HuH-7.5 (cell line): ENCODE data around the gene EFCC1.
A peak's percentile ranks its signal among the peaks of the same experiment; 100 is the strongest.

Experiments
- DNase-seq: peaks from one replicate; pipeline ENCODE4 v3.0.0; 2011; ENCODE audit warnings: low spot score

Gene EFCC1

DNA sequence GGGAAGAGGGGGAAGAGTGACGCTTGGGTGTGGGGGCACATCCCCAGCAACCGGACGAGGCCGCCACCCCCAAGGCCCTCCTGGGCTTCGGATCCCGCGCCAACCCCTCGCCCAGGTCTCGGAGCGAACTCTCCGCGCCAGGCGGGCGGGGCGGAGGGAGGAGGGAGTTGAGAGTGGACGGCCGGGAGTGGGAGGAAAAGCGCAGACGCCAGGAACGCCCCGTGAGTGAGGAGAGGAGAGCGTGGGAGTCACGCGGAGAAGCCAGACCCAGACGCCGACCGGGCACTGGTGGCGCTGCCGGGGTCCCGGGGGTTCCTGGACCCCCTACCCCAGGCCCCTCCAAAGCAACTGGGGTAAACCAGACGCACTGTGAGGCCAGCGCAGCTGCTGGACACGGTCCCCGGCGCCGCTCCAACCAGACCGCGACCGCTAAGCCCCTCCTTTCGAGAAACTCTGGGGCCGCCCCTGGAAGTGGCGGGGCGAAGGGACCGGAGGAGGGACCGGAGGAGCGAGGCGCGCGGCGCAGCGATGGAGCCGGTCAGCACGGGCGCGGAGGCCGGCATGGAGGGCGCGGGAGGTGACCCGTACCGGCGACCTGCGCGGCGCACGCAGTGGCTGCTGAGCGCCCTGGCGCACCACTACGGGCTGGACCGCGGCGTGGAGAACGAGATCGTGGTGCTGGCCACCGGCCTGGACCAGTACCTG, at the start of gene EFCC1:
TSS of gene EFCC1 (plus strand) at position 204 of the 705 bp plus-strand sequence. CDS start at position 529, 325 bp downstream.
- no peak for DNase-seq

- no peak for DNase-seq
These were observed 44.7 kb upstream of the EFCC1 start for GRCh38 chr3:128956440-128956839.

DNA sequence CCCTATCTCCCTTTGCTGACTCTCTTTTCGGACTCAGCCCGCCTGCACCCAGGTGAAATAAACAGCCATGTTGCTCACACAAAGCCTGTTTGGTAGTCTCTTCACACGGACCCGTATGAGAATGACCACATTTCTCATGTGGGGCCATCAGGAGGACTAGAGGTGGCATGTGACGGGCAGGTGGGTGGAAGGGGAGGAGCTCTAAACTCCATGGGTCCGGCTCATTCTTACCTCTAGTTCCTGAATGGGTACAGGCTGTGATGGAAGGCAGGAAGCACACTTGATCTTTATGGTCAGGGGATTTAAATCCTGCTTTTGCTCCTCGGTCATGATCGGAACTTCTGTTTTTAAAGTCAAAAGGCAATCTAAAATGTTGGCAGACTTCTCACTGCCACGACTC, 35.8 kb upstream of the EFCC1 start:
- DNase-seq, result no peak

DNA sequence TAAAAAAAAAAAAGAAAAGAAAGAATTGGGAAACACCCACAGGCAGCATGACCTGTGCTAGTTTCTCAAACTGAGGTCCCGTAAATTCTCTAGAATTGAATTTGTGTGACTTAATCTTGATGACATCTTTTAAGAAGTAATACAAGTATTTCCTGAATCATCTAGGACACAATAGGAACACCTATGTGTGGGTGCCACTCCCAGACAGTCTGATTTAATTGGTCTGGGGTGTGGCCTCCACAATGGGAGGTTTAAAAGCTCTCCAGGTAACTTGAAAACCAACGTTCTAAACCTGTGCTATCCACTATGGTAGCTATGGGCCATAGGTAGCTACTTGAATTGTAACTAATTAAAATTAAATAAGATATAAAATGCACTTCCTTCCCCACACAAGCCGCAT, 35.3 kb upstream of the EFCC1 start:
- DNase-seq, result no peak

DNA sequence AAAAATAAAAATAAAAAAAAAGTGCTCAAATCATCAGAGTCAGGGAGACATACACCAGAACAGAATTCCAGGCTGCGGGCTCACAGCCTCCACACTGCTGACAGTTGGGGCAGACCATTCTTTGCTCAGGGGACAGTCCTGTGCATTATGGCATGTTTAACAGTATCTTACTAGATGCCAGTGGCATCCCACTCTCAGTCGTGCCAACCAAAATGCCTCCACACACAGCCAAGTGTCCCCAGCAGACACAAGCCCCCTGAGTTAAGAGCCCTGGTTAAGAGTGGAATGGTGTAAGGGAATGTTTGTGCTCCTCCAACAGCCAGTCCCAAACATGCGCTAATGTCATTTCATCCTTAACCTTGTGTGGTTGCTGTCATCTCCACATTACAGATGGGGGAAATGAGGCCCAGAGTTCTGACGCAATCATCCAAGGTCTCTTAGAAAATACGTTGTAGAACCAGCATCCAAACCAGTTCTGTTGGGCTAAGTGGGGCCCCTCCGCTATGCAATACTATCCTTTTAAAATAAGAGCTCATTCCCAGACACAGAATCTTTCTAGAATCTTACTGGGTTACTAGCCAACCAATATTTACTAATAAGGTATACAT, 33.3 kb upstream of the EFCC1 start:
- DNase-seq, result no peak

DNA sequence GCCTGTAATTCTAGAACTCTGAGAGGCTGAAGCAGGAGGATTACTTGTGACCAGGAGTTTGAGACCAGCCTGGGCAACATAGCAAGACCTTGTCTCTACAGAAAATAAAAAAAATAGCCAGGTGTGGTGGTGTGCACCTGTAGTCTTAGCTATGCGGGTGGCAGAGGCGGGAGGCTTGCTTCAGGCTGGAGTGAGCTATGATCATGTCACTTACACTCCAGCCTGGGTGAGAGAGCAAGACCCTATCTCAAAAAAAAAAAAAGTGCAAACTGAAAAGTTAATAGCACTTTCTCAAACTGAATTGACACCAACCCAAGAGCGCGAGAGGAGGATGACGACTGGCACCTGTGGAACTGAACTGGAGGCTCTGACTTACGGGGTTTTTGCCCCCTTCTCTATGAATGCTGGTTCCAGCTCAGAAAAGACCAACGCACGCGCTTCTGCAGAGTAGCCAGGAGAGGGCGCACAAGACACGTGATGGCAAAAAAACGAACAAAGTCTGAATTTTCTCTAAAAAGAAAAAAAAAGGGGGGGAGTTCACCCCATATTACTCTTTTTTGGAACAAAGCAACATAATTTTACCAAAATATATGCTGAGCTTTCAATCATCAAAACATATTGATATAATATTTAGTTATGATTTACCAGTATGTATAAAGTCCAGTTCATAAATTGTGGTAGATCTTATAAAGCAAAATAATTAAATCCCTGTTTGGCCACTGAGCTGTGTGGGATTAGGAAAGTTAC, 30.9 kb upstream of the EFCC1 start:
- DNase-seq, result peak; percentile 48

- DNase-seq, result no peak
These were observed 30.4 kb upstream of the EFCC1 start for GRCh38 chr3:128970740-128971047.

DNA sequence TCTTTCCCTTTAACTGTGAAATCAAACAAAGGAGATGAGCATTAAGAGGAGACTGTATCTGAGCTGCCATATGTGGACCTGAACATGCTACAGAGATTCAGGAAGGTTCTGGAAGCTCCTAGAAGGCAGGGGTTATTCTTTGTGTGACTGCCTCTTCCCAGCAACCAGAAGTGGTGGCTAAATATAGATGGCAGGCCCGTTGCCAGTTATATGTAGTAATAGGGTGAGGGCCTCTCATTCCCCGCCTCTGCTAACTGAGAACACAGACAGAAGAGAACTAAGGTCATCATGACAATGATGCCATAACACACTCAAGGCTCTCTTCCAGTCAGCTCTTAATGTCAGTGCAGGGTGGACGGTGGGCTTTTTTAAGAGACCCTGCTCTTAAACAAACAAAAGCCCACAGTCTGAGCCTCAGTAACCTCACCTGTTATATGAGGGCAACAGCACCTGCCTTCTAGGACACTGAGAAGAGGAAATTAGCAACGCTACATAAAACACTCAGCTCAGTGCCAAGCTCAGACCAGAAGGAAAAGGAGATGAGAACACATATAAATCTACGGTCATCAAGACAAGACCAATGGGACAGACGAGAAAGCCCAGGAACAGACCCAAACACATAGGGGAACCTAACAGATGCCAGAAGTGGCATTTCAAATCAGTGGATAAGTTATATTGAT, 29.5 kb upstream of the EFCC1 start:
- DNase-seq, result no peak

DNA sequence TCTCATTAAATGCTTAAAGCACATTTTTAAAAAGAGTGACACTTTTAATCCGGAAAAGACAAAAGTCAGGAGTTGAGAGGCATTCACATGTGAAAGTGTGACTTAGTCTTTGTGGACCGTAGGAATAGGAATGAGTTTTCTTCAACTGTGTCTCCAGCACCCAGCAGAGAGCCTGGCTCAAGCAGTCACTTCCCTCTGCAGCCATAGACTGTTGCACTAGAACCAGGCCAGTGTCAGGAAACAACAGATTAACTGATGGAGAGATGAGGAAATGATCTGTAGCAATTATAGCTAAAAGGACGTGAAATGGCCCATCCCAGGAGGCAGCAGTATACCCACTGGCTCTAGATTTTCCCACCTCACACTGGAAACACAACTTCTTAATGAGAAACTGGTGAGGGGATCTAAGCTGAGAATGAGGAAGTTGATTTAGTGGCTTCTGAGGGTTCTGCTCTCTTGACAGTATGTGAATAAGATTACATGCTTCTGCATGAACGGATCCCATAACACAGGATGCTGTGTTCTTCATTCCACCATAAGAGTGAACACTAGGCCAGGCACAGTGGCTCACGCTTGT, 27.0 kb upstream of the EFCC1 start:
- DNase-seq, result no peak

GRCh38 chr3:128975276-128975675, 25.8 kb upstream of the EFCC1 start:
- DNase-seq, result no peak

- DNase-seq, result no peak
These were observed 17.6 kb upstream of the EFCC1 start for GRCh38 chr3:128983293-128984069.

- no peak for DNase-seq
These were observed 16.5 kb upstream of the EFCC1 start for GRCh38 chr3:128984596-128984995.

GRCh38 chr3:128987302-128988100, 13.6 kb upstream of the EFCC1 start:
- DNase-seq, result no peak

- DNase-seq, result no peak
These were observed 12.8 kb upstream of the EFCC1 start for GRCh38 chr3:128988286-128988685.

- DNase-seq, result peak; percentile 8
These were observed 9.7 kb upstream of the EFCC1 start for GRCh38 chr3:128991355-128991895.

DNA sequence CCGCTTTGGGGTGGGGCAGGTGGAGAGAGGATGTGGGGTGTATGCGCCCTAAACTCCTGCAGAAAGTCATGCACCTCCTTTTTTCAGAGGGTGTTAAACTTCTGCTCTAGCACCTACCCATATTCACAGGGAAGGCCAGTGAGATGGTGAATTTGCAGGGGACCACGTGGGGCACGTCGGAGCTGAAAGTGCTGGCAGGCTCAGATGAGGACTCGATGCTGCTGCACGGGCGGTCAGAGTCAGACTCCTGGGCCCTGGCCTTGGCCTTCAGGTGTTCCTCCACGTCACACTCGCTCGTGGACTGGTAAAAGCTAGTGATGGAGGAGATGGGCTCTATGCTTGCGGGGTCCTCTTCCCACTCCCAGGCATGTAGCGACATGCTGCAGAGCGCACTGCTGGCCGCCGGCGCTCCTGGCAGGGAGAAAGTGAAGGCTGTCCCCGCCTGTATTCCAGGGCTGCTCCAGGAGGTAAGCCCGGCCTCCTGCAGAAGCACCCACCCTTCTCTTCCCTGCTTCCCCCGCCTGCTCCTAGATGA, 8.1 kb upstream of the EFCC1 start:
- no peak for DNase-seq

- DNase-seq, result peak; percentile 93
These were observed 7.5 kb upstream of the EFCC1 start, which contains the start of gene CFAP92 for GRCh38 chr3:128993461-128994172. TSS of gene CFAP92 (minus strand) at chr3:128994076. CDS start at chr3:128993304, 772 bp downstream.

DNA sequence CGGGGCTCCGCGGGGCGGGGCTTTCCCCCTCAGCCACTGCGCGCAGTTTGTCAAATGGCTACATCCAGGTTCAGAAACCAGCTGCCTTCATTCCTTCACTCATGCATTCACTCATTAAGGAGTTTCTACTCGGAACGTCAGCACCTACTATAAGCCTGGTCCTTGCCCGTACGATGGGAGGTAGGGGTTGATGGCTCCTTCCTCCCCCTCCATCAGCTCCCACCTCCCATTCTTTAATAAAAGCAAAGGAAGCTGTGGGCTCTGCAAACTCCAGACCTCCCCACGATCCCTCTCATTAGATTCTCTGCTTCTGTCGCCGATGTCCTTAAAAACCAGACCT, 7.0 kb upstream of the EFCC1 start:
- no peak for DNase-seq
